Common myeloid progenitor, CD34-positive (primary cell): ENCODE data around the gene TRIM46.

Source experiments
- CTCF ChIA-PET: fragments of 350-600 bp; sonication (Branson Sonifier 250); formaldehyde crosslinking; loops from one replicate; lab custom pipeline; 2021; ENCODE audit warnings: antibody characterized with exemption; lab: Charles Lee
- POLR2A ChIA-PET: fragments of 350-600 bp; sonication (Branson Sonifier 250); formaldehyde crosslinking; loops from one replicate; lab custom pipeline; 2021; ENCODE audit warnings: antibody characterized with exemption; lab: Charles Lee
- DNase-seq, 3 donors: peaks; one replicate each; pipeline versions ENCODE4 v3.0.0 to v3.0.0-alpha.2; 2013
- H3K27ac ChIP-seq, 2 experiments: 1 replicate in 1 of 2; 2 replicates in 1 of 2; pipeline ENCODE4 v1.7.0; 2013; ENCODE audit warnings: inconsistent platforms in 2 of 2, low read length in 2 of 2, mild to moderate bottlenecking in 2 of 2, low read depth in 1 of 2, moderate library complexity in 1 of 2; ENCODE audit not compliant: severe bottlenecking in 2 of 2, insufficient read depth in 1 of 2, poor library complexity in 1 of 2
- H3K27me3 ChIP-seq, 5 experiments: replicated peaks in 2 of 5; 1 replicate in 3 of 5; 2 replicates in 2 of 5; pipeline versions ENCODE4 v1.6.1 to v1.7.0; 2013; ENCODE audit warnings: low read length in 4 of 5, mild to moderate bottlenecking in 2 of 5, moderate library complexity in 2 of 5, inconsistent platforms in 1 of 5; ENCODE audit not compliant: insufficient read depth in 5 of 5, control insufficient read depth in 4 of 5
- H3K36me3 ChIP-seq, 4 experiments: 1 replicate in 2 of 4; 2 replicates in 2 of 4; pipeline versions ENCODE4 v1.6.1 to v1.7.0; 2013; ENCODE audit warnings: low read length in 3 of 4, control low read depth in 1 of 4, mild to moderate bottlenecking in 1 of 4; ENCODE audit not compliant: control insufficient read depth in 4 of 4, insufficient read depth in 4 of 4
- H3K4me1 ChIP-seq, 4 experiments: 1 replicate in 3 of 4; 2 replicates in 1 of 4; pipeline versions ENCODE4 v1.6.1 to v1.7.1; 2013; ENCODE audit warnings: low read length in 3 of 4, mild to moderate bottlenecking in 3 of 4, control low read depth in 1 of 4, inconsistent platforms in 1 of 4, moderate library complexity in 1 of 4; ENCODE audit not compliant: control insufficient read depth in 4 of 4, insufficient read depth in 4 of 4; ENCODE audit errors: control extremely low read depth in 1 of 4
- H3K4me3 ChIP-seq, 7 experiments: 1 replicate in 4 of 7; 2 replicates in 3 of 7; pipeline versions ENCODE4 v1.5.1 to v1.7.0; 2013; ENCODE audit warnings: mild to moderate bottlenecking in 7 of 7, low read length in 6 of 7, moderate library complexity in 6 of 7, inconsistent platforms in 2 of 7, low read depth in 2 of 7, control low read depth in 1 of 7; ENCODE audit not compliant: insufficient read depth in 4 of 7, control insufficient read depth in 1 of 7; ENCODE audit errors: extremely low read depth in 1 of 7
- H3K9me3 ChIP-seq, 5 experiments: 1 replicate in 4 of 5; 2 replicates in 1 of 5; pipeline versions ENCODE4 v1.6.1 to v1.7.1; 2013; ENCODE audit warnings: low read length in 4 of 5, mild to moderate bottlenecking in 2 of 5, inconsistent platforms in 1 of 5, low read depth in 1 of 5, moderate library complexity in 1 of 5; ENCODE audit not compliant: control insufficient read depth in 4 of 5, insufficient read depth in 2 of 5; ENCODE audit errors: control extremely low read depth in 1 of 5
- WGBS: methylation state at CpG from one replicate; pipeline ENCODE4 v1.1.5; 2013; ENCODE audit not compliant: insufficient coverage; 5-methylcytosine and 5-hydroxymethylcytosine counted together

TRIM46 gene

DNA sequence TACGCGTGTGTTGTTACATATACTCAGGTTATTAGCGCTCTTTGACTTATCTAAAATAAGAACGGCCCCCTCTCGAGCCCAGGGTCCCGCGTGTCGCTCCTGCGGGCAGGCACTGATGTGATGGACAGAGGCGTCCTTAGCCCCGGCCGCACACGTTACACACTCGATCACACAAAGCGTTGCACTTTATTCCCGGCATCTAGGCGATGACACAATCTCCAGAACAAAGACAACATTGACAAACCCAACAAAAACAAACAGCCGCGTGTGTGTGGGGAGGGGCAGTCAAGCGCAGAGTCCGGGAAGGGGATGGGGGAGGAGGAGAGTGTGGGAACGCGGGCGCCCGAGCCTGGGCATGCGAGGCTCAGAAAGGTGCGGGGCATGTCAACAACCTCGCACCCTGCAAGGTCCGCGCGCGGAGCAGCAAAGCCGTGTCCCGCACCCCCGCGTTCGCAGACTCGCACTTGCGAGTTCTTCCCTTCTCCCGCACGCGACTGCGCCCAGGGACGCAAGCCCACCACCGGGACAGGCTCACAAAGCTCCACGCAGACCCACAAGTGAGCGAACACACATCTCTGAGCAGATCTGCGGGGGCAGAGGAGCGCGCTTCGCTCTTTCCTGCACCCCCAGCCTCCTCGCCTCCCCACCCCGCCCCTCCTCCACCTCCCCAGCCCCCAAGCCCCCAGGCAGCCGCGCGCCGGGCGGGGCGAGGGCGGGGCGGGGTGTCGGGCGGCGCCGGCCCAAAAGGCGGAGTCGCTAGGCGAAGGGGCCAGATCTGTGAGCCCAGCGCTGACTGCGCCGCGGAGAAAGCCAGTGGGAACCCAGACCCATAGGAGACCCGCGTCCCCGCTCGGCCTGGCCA, 46.3 kb upstream of the TRIM46 start, which contains the start of gene EFNA1:
Gene EFNA1 (plus strand): TSS at position 772 of the 862 bp plus-strand sequence. CDS start 102 bp downstream, outside the sequence.
- WGBS, result 0% methylated on average over 35 of the region's 76 CpGs
- ChIA-PET POLR2A (no interaction called here), CTCF (interaction anchor here (1.0 to 8.6 kb wide), 7 partner anchors 9 to 45 kb away, joined by 3 to 52 read pairs (median 11); partner anchors contain the start of gene KRTCAP2)
- DNase-seq, result peak in 2 of 3 donors; percentile 42 to 56
- Histone ChIP-seq H3K4me3 (peak within 1 kb of the TSS; percentile 47 to 89 (median 82)), H3K4me1 (peaks cover 9 to 54% (median 49%) of the 10 kb centered on the region in 4 experiments), H3K9me3 (no peaks in the 10 kb centered on the region), H3K27me3 (peaks cover 0 to 9% (median 3%) of the 10 kb centered on the region in 5 experiments), H3K27ac (peak within 1 kb of the TSS in 1 of 2 experiments; percentile 78), H3K36me3 (peaks cover 0 to 11% (median 8%) of the 10 kb centered on the region in 4 experiments)

DNA sequence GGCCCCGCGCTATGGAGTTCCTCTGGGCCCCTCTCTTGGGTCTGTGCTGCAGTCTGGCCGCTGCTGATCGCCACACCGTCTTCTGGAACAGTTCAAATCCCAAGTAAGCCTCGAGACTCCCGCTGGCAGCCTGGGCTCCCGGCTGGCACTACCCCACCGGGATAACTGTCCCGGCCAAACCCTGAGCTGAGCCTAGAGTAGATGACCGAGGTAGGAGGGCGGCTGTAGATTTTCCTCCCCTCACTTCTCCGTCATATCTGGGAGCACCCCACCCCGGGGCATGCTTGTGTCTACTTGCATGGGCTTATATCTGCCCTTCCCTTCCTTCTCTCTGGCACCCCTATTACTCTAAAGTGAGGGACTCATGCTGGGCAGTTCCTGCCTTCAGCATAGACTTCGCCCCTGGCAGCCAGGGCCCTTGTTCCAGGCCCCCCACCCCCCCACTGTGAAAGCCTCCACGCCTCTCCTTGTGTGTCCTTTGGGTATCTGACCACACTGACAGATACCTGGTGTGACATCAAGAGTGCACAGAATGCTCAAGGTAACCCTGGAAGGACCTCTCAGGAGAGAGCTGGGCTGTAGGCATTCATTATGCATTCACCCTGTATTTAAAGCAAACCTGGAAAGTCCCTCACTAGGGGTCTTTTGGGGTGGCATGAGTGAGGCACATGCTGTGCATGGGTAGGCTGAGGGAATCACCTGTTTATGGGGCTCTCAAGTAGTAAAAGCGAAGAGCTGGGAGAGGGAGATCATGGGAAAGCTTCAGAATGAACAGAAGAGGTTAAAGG, 45.5 kb upstream of the TRIM46 start:
- 3% methylated on average over 15 of the region's 17 CpGs for WGBS
- H3K27me3 ChIP-seq, result peaks cover 0 to 9% (median 3%) of the 10 kb centered on the region in 5 experiments
- CTCF ChIA-PET, result interaction anchor here (1.0 to 8.6 kb wide), 9 partner anchors 9 to 44 kb away, joined by 3 to 52 read pairs (median 11); partner anchors contain the start of gene KRTCAP2

DNA sequence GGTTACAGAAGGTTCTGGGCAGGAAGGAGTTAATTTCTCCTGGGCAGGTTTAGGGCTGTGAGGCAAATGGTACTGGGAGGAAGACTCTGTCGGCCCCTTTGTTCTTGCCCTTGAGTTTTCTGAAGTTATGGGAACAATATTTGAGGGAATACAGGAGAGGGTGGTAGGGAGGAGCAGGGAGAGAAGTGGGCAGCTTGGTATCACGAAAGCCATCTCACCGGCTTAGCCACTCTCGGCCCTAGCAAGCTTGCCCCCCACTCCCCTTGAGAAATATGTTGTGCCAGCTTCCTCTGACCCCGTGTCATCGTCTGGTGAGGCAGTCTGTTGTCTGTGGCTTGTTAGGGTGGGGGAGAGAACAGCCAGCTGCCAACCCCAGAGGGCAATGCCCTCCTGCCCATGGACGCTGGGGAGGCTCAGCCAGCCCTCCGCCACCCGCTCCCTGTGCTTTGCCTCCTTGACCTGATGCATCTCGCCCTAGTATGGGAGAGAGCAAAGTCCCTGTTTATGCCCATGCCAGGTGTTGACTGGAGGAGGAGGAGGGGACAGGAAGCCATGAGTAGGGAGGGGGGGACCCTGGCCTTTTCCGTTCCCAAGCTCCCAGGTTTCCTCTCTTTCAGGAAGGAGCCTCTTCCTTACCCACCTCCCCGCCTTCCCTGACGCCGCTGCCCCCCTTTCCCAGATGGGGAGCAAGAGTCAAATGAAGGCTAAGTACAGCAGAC, 44.7 kb upstream of the TRIM46 start:
- peaks cover 0 to 9% (median 3%) of the 10 kb centered on the region in 5 experiments for H3K27me3 ChIP-seq
- 6% methylated on average over 5 of the region's 14 CpGs for WGBS
- H3K27ac ChIP-seq, result peak overlapping the region in 1 of 2 experiments; percentile 78
- POLR2A ChIA-PET, result interaction anchor here (0.8 to 0.9 kb wide), 2 partner anchors 8 to 37 kb away, joined by 3 to 4 read pairs; no protein-coding TSS in a partner anchor
- H3K36me3 ChIP-seq, result peaks cover 0 to 23% (median 12%) of the 10 kb centered on the region in 4 experiments
- peaks cover 9 to 54% (median 49%) of the 10 kb centered on the region in 4 experiments for H3K4me1 ChIP-seq
- peak overlapping the region; percentile 2 to 89 (median 82) for H3K4me3 ChIP-seq
- H3K9me3 ChIP-seq, result no peaks in the 10 kb centered on the region
- DNase-seq, result peak in 1 of 3 donors; percentile 42
- CTCF ChIA-PET, result interaction anchor here (1.0 to 8.6 kb wide), 9 partner anchors 8 to 44 kb away, joined by 3 to 52 read pairs (median 11); partner anchors contain the start of gene KRTCAP2

More for the DNA sequence above, 45.5 kb upstream of the TRIM46 start:
- Histone ChIP-seq H3K27ac (peak overlapping the region in 1 of 2 experiments; percentile 78), H3K4me3 (peak overlapping the region; percentile 47 to 89 (median 82)), H3K4me1 (peaks cover 9 to 54% (median 49%) of the 10 kb centered on the region in 4 experiments), H3K9me3 (no peaks in the 10 kb centered on the region), H3K36me3 (peaks cover 0 to 15% (median 10%) of the 10 kb centered on the region in 4 experiments)
- POLR2A ChIA-PET, result interaction anchor here (0.8 kb wide), 1 partner anchor 36 kb away, joined by 4 read pairs; no protein-coding TSS in a partner anchor
- DNase-seq, result peak in 1 of 3 donors; percentile 37

DNA sequence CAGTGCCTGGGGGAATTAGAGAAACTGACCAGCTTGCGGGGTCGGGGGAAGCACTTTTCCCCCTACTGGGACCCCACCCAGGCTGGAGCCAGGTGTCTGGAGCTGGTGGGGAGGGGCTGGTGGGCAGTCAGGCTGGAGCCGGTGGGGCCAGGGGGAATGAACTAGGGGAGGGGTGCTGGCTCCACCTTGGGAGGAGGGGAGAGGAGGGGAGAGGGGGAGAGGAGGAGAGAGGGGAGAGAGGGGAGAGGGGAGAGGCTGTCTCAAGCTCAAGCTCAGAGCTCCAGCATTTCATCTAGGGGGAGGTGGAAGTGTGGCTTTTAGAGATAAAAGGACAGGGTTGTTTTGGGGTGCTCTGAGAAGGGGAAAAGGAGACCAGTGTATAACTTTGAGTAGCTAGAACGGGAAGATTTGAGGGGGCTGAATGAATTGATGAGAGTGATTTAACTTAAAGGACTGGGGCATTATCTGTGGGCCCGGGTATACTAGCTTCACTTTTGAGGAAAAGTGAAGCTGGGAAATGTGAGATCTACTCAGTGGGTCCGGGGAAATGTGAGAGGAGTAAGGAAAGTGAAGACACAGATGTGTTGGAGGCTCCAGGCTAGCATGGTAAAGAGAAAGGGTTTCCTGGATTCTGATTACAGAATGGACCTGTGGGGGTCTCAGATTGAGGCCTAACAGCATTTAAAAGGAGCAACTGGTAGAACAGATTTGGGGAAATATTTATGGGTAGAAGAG, 43.2 kb upstream of the TRIM46 start:
- peaks cover 0 to 31% (median 18%) of the 10 kb centered on the region in 4 experiments for H3K36me3 ChIP-seq
- no peaks in the 10 kb centered on the region for H3K9me3 ChIP-seq
- H3K27me3 ChIP-seq, result peaks cover 0 to 6% (median 3%) of the 10 kb centered on the region in 5 experiments
- CTCF ChIA-PET, result interaction anchor here (1.1 to 8.6 kb wide), 11 partner anchors 9 to 120 kb away, joined by 3 to 52 read pairs (median 7); partner anchors contain the start of gene KRTCAP2
- POLR2A ChIA-PET, result interaction anchor here (0.9 to 2.0 kb wide), 2 partner anchors 37 to 67 kb away, joined by 3 to 8 read pairs; no protein-coding TSS in a partner anchor
- H3K4me1 ChIP-seq, result peaks cover 10 to 68% (median 62%) of the 10 kb centered on the region in 4 experiments
- DNase-seq, result peak in 2 of 3 donors; percentile 45 to 64
- H3K4me3 ChIP-seq, result peak overlapping the region in 6 of 7 experiments; percentile 73 to 89 (median 84)
- WGBS, result 11% methylated on average over 4 of the region's 6 CpGs
- peak overlapping the region in 1 of 2 experiments; percentile 78 for H3K27ac ChIP-seq

DNA sequence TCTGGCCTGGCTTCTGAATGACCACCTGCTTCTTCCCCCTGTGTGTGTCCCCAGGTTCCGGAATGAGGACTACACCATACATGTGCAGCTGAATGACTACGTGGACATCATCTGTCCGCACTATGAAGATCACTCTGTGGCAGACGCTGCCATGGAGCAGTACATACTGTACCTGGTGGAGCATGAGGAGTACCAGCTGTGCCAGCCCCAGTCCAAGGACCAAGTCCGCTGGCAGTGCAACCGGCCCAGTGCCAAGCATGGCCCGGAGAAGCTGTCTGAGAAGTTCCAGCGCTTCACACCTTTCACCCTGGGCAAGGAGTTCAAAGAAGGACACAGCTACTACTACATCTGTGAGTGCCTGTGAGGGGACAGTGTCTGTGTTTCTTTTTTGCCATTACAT, 42.4 kb upstream of the TRIM46 start:
- no peak overlapping the region for H3K27ac ChIP-seq
- peaks cover 0 to 31% (median 18%) of the 10 kb centered on the region in 4 experiments for H3K36me3 ChIP-seq
- ChIA-PET CTCF (interaction anchor here (1.1 to 8.6 kb wide), 6 partner anchors 10 to 62 kb away, joined by 3 to 52 read pairs (median 6); no protein-coding TSS in a partner anchor), POLR2A (interaction anchor here (0.9 to 2.0 kb wide), 2 partner anchors 36 to 68 kb away, joined by 3 to 8 read pairs; no protein-coding TSS in a partner anchor)
- H3K9me3 ChIP-seq, result no peaks in the 10 kb centered on the region
- no peak overlapping the region for H3K4me3 ChIP-seq
- no peak for DNase-seq
- H3K27me3 ChIP-seq, result peaks cover 0 to 5% (median 0%) of the 10 kb centered on the region in 5 experiments
- H3K4me1 ChIP-seq, result peaks cover 10 to 64% (median 62%) of the 10 kb centered on the region in 4 experiments
- WGBS, result 96% methylated on average over 8 of the region's 8 CpGs
